HepG2 (cell line): ENCODE measurements around the gene CTIF. TPM values are rescaled to one million over a fixed set of nuclear protein-coding genes. Genes with fewer than 3 reads are reported as not detected.

ENCODE experiments used
- MTF2 ChIP-seq: sonication (generic); formaldehyde crosslinking; IDR thresholded peaks from 2 replicates; pipeline ENCODE4 v1.5.0; 2020; ENCODE audit warnings: missing genetic modification reagents, borderline replicate concordance
- NFE2 ChIP-seq: sonication (generic); formaldehyde crosslinking; IDR thresholded peaks from 2 replicates; pipeline ENCODE4 v1.4.0; 2020; ENCODE audit warnings: missing genetic modification reagents
- NRL ChIP-seq: sonication (generic); formaldehyde crosslinking; IDR thresholded peaks from 2 replicates; pipeline ENCODE4 v1.5.0; 2020; ENCODE audit warnings: missing genetic modification reagents, mild to moderate bottlenecking, moderate library complexity, borderline replicate concordance
- PLRG1 ChIP-seq: fragments of 450-650 bp; conservative IDR thresholded peaks from 2 replicates; pipeline ENCODE4 v1.6.1; 2016
- SAP130 ChIP-seq: IDR thresholded peaks from 2 replicates; pipeline ENCODE4 v1.6.1; 2016; ENCODE audit warnings: low read depth
- STAT5B ChIP-seq: sonication (generic); formaldehyde crosslinking; IDR thresholded peaks from 2 replicates; pipeline ENCODE4 v1.4.0; 2020; ENCODE audit warnings: missing genetic modification reagents
- TEF ChIP-seq: sonication (generic); formaldehyde crosslinking; IDR thresholded peaks from 2 replicates; pipeline ENCODE4 v1.5.0; 2020; ENCODE audit warnings: missing genetic modification reagents
- ZNF136 ChIP-seq: sonication (generic); formaldehyde crosslinking; IDR thresholded peaks from 2 replicates; pipeline ENCODE4 v1.8.1; 2022; ENCODE audit warnings: low read depth, mild to moderate bottlenecking, moderate library complexity, missing genetic modification reagents
- ZNF337 ChIP-seq: sonication (generic); formaldehyde crosslinking; IDR thresholded peaks from 2 replicates; pipeline ENCODE4 v1.5.1; 2020; ENCODE audit warnings: missing genetic modification reagents, low read depth, mild to moderate bottlenecking, borderline replicate concordance
- ZNF512B ChIP-seq: sonication (generic); formaldehyde crosslinking; IDR thresholded peaks from 2 replicates; pipeline ENCODE4 v1.5.1; 2020; ENCODE audit warnings: missing genetic modification reagents, mild to moderate bottlenecking, borderline replicate concordance
- polyA plus RNA-seq, 8 experiments: library from polyadenylated mRNA; depleted of rRNA in 3 of 8; stranded (reverse) in 7 of 8; unstranded in 1 of 8; fragments of >200 nt; fragmentation: Illumina TruSeq in 4 of 8; extraction: Trizol in 4 of 8; gene quantifications; 2 replicates each; pipeline versions ENCODE4 v1.2.1 to v1.2.3, GENCODE V29; 2011 to 2016; ENCODE audit warnings: low read depth in 4 of 8, missing spikeins in 1 of 8, mixed read lengths in 1 of 8; ENCODE audit not compliant: insufficient read depth in 1 of 8
- total RNA-seq, 5 experiments: library from RNA; depleted of rRNA; stranded (reverse); fragments of >200 nt; fragmentation: Illumina TruSeq; extraction: Trizol; gene quantifications; 2 replicates each; pipeline ENCODE4 v1.2.3, GENCODE V29; 2016; ENCODE audit warnings: low read depth in 1 of 5
- TF ChIP-seq, protein P1 (sequence below), 2 experiments: fragments of 450-650 bp in 1 of 2; sonication (generic) in 1 of 2; formaldehyde crosslinking in 1 of 2; IDR thresholded peaks; 2 replicates each; pipeline versions ENCODE4 v1.6.1 to v1.8.0; 2016 to 2022; ENCODE audit warnings: antibody characterized with exemption in 1 of 2, mild to moderate bottlenecking in 1 of 2, missing genetic modification reagents in 1 of 2

Gene CTIF
- total and polyA plus RNA-seq, 2 of the 13 experiments (the other 11 are each of a cell fraction or from before 2014, with no cell fraction given) = 18.2 to 28.0 TPM

DNA sequence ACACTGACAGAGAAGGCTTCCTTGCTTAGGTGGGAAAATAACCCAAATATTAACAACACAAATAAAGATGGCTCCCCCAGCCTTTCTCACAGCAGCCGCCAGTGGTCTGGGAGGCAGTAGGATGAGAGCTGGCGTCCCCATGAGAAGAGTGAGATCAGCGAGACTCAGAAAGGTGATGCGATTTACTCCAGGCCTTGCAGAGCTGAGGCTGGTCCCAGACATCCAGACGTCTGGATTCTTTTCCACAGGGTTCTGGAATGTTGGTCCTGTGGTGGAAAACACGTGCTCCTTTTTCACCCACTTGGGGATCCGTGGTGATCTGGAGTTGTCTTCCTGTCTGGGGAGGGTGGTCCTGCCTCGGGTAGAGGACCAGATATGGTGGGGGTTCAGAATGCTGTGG lies 190.6 kb downstream of the CTIF start (continued):
- TF ChIP-seq, protein P1, sequence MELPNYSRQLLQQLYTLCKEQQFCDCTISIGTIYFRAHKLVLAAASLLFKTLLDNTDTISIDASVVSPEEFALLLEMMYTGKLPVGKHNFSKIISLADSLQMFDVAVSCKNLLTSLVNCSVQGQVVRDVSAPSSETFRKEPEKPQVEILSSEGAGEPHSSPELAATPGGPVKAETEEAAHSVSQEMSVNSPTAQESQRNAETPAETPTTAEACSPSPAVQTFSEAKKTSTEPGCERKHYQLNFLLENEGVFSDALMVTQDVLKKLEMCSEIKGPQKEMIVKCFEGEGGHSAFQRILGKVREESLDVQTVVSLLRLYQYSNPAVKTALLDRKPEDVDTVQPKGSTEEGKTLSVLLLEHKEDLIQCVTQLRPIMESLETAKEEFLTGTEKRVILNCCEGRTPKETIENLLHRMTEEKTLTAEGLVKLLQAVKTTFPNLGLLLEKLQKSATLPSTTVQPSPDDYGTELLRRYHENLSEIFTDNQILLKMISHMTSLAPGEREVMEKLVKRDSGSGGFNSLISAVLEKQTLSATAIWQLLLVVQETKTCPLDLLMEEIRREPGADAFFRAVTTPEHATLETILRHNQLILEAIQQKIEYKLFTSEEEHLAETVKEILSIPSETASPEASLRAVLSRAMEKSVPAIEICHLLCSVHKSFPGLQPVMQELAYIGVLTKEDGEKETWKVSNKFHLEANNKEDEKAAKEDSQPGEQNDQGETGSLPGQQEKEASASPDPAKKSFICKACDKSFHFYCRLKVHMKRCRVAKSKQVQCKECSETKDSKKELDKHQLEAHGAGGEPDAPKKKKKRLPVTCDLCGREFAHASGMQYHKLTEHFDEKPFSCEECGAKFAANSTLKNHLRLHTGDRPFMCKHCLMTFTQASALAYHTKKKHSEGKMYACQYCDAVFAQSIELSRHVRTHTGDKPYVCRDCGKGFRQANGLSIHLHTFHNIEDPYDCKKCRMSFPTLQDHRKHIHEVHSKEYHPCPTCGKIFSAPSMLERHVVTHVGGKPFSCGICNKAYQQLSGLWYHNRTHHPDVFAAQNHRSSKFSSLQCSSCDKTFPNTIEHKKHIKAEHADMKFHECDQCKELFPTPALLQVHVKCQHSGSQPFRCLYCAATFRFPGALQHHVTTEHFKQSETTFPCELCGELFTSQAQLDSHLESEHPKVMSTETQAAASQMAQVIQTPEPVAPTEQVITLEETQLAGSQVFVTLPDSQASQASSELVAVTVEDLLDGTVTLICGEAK (IDR thresholded peaks at IDR 0.05) = no peak
- TF ChIP-seq, protein P1 (CRISPR knock-in tag; IDR thresholded peaks at IDR 0.05) = no peak
- no peak for TF ChIP-seq MTF2 (CRISPR knock-in tag)
- no peak for TF ChIP-seq SAP130 (CRISPR knock-in tag)
- no peak for TF ChIP-seq NRL (CRISPR knock-in tag)
- no peak for TF ChIP-seq ZNF136 (CRISPR knock-in tag)
- TF ChIP-seq TEF (CRISPR knock-in tag) = no peak
- no peak for TF ChIP-seq PLRG1
- TF ChIP-seq STAT5B (CRISPR knock-in tag) = no peak
- TF ChIP-seq ZNF512B (CRISPR knock-in tag) = no peak
- no peak for TF ChIP-seq NFE2 (CRISPR knock-in tag)
- no peak for TF ChIP-seq ZNF337 (CRISPR knock-in tag)
